ENCODE results near the gene GRPEL2.

Gene GRPEL2

GRCh38 chr5:149348518-149348917, 3.2 kb downstream of the GRPEL2 start:
- Histone ChIP-seq H2AFZ (ENCODE audit: low read depth, low read length) (no peak overlapping the region), H3K4me3 (ENCODE audit: low read depth in 1 of 2, low read length in 2 of 2) (no peak overlapping the region), H4K20me1 (ENCODE audit: insufficient read depth, low read length) (no peaks in the 10 kb centered on the region; the same call in 1 of the 2 replicates), H3K4me1 (ENCODE audit: insufficient read depth, low read length) (peaks cover 35% of the 10 kb centered on the region), H3K9ac (ENCODE audit: low read depth, low read length) (no peak overlapping the region), H3K36me3 (ENCODE audit: insufficient read depth, low read length) (peaks cover 10% of the 10 kb centered on the region; the same call in 1 of the 2 replicates), H3K79me2 (ENCODE audit: insufficient read depth, low read length) (no peaks in the 10 kb centered on the region), H3K27me3 (ENCODE audit: insufficient read depth, low read length, poor library complexity) (no peaks in the 10 kb centered on the region), H3K9me3 (ENCODE audit: insufficient read depth, low read length, severe bottlenecking) (no peaks in the 10 kb centered on the region), H3K27ac (ENCODE audit: low read length) (no peak overlapping the region), H3K4me2 (ENCODE audit: insufficient read depth, low read length) (no peak overlapping the region)
- DNase-seq (no peak), ATAC-seq (ENCODE audit: insufficient read depth, low read depth) (peak; percentile 53)
- no peak for TF ChIP-seq EZH2 (IDR thresholded peaks at IDR 0.05; ENCODE audit: borderline replicate concordance, low read depth, low read length, severe bottlenecking)
- TF ChIP-seq CTCF (IDR thresholded peaks at IDR 0.05; ENCODE audit: borderline replicate concordance, extremely low read depth, low read length, poor library complexity, severe bottlenecking) = no peak

- H3K79me2 ChIP-seq (ENCODE audit: insufficient read depth, low read length) = no peaks in the 10 kb centered on the region
- peaks cover 10% of the 10 kb centered on the region; the same call in 1 of the 2 replicates for H3K36me3 ChIP-seq (ENCODE audit: insufficient read depth, low read length)
- no peaks in the 10 kb centered on the region for H3K27me3 ChIP-seq (ENCODE audit: insufficient read depth, low read length, poor library complexity)
- no peak for ATAC-seq (ENCODE audit: insufficient read depth, low read depth)
- no peak overlapping the region for H3K27ac ChIP-seq (ENCODE audit: low read length)
- no peak overlapping the region for H2AFZ ChIP-seq (ENCODE audit: low read depth, low read length)
- H3K4me2 ChIP-seq (ENCODE audit: insufficient read depth, low read length) = no peak overlapping the region
- DNase-seq = no peak
- H3K4me1 ChIP-seq (ENCODE audit: insufficient read depth, low read length) = peaks cover 35% of the 10 kb centered on the region
- H3K9me3 ChIP-seq (ENCODE audit: insufficient read depth, low read length, severe bottlenecking) = no peaks in the 10 kb centered on the region
- H4K20me1 ChIP-seq (ENCODE audit: insufficient read depth, low read length) = no peaks in the 10 kb centered on the region; the same call in 1 of the 2 replicates
- TF ChIP-seq EZH2 (IDR thresholded peaks at IDR 0.05; ENCODE audit: borderline replicate concordance, low read depth, low read length, severe bottlenecking) = no peak
- TF ChIP-seq CTCF (IDR thresholded peaks at IDR 0.05; ENCODE audit: borderline replicate concordance, extremely low read depth, low read length, poor library complexity, severe bottlenecking) = no peak
- H3K4me3 ChIP-seq (ENCODE audit: low read depth in 1 of 2, low read length in 2 of 2) = no peak overlapping the region
- H3K9ac ChIP-seq (ENCODE audit: low read depth, low read length) = no peak overlapping the region
Observed at GRCh38 chr5:149349382-149349781, 4.1 kb downstream of the GRPEL2 start.

- Histone ChIP-seq H3K36me3 (ENCODE audit: insufficient read depth, low read length) (peaks cover 10% of the 10 kb centered on the region; the same call in 1 of the 2 replicates), H3K4me2 (ENCODE audit: insufficient read depth, low read length) (no peak overlapping the region), H3K27ac (ENCODE audit: low read length) (no peak overlapping the region), H4K20me1 (ENCODE audit: insufficient read depth, low read length) (no peaks in the 10 kb centered on the region; the same call in 1 of the 2 replicates), H3K4me1 (ENCODE audit: insufficient read depth, low read length) (peaks cover 27% of the 10 kb centered on the region), H3K9me3 (ENCODE audit: insufficient read depth, low read length, severe bottlenecking) (no peaks in the 10 kb centered on the region), H3K79me2 (ENCODE audit: insufficient read depth, low read length) (no peaks in the 10 kb centered on the region), H3K4me3 (ENCODE audit: low read depth in 1 of 2, low read length in 2 of 2) (no peak overlapping the region), H3K27me3 (ENCODE audit: insufficient read depth, low read length, poor library complexity) (no peaks in the 10 kb centered on the region), H3K9ac (ENCODE audit: low read depth, low read length) (no peak overlapping the region), H2AFZ (ENCODE audit: low read depth, low read length) (no peak overlapping the region)
- no peak for TF ChIP-seq EZH2 (IDR thresholded peaks at IDR 0.05; ENCODE audit: borderline replicate concordance, low read depth, low read length, severe bottlenecking)
- no peak for TF ChIP-seq CTCF (IDR thresholded peaks at IDR 0.05; ENCODE audit: borderline replicate concordance, extremely low read depth, low read length, poor library complexity, severe bottlenecking)
- DNase-seq (no peak), ATAC-seq (ENCODE audit: insufficient read depth, low read depth) (no peak)
Observed at GRCh38 chr5:149352169-149352568, 6.9 kb downstream of the GRPEL2 start.

Measured in DND-41 (cell line).